Peyer's patch (tissue), 4 donors: ENCODE results near the gene NTNG1.

Experiments used
- POLR2A ChIP-seq, 2 donors: fragments of 450-650 bp; IDR thresholded peaks; one replicate each; pipeline ENCODE4 v1.5.1; 2017; ENCODE audit warnings: antibody characterized with exemption in 2 of 2, mild to moderate bottlenecking in 2 of 2, moderate library complexity in 2 of 2
- TF ChIP-seq, protein P1 (sequence below), 6 experiments: fragments of 450-650 bp in 4 of 6; fragments of 200-600 bp in 2 of 6; sonication (generic) in 1 of 6; IDR thresholded peaks; one replicate each; pipeline ENCODE4 v1.5.1; 2017 to 2019; ENCODE audit warnings: antibody characterized with exemption in 6 of 6, mild to moderate bottlenecking in 3 of 6, moderate library complexity in 1 of 6

DNA sequence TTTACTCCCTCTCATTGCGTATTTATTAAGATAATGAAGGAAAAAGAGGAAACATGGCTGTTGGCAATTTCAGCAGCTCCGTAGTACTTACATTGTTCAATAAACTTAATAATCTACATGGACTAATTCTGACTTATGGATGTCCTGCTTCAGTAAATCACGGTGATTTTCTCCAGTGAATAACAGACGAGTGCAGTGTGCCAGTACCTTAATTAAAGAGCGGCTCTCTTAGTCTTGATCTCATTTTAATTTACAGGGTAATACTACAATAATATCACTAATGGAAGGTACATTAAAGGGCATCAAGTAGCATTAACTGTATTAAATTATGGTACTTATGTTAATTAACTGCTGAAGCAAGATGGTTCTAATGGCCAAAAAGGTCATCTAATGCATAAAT is 187.2 kb downstream of the NTNG1 start:
- TF ChIP-seq, protein P1, sequence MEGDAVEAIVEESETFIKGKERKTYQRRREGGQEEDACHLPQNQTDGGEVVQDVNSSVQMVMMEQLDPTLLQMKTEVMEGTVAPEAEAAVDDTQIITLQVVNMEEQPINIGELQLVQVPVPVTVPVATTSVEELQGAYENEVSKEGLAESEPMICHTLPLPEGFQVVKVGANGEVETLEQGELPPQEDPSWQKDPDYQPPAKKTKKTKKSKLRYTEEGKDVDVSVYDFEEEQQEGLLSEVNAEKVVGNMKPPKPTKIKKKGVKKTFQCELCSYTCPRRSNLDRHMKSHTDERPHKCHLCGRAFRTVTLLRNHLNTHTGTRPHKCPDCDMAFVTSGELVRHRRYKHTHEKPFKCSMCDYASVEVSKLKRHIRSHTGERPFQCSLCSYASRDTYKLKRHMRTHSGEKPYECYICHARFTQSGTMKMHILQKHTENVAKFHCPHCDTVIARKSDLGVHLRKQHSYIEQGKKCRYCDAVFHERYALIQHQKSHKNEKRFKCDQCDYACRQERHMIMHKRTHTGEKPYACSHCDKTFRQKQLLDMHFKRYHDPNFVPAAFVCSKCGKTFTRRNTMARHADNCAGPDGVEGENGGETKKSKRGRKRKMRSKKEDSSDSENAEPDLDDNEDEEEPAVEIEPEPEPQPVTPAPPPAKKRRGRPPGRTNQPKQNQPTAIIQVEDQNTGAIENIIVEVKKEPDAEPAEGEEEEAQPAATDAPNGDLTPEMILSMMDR (IDR thresholded peaks at IDR 0.05): no peak
- no peak for TF ChIP-seq POLR2A (IDR thresholded peaks at IDR 0.05)
